GM18858 (cell line): Measurements from ENCODE around the gene EVA1C.
"Not testable (repeated sequence)": the region's sequence is repeated elsewhere in the genome, so short reads cannot be mapped to it uniquely, and the experiment has no call there.

Experiments used
- ATAC-seq: cut with Tn5 transposase; IDR thresholded peaks from one replicate; pipeline ENCODE4 v1.9.1; 2021; ENCODE audit not compliant: unreplicated experiment

The EVA1C gene

DNA sequence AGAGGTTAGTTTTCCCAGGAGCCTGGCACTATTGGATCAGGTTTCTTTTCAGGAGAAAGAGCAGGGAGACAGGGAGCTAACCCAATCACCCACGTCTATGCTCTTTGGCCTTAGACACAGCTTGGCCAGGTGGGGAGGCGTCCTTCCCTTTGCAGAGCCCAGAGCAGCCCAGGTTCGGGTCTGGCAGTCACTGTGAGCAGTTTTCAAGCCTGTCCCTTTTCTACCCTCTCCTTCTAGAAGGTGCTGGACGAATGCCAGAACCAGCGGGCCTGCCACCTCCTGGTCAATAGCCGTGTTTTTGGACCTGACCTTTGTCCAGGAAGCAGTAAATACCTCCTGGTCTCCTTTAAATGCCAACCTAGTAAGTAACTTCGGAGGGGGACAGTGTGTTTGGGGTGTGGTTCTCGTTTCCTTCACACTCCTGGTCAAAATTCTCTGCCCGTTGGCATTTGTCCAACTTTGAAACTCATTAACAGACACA, 44.9 kb downstream of the EVA1C start:
- ATAC-seq: no peak

DNA sequence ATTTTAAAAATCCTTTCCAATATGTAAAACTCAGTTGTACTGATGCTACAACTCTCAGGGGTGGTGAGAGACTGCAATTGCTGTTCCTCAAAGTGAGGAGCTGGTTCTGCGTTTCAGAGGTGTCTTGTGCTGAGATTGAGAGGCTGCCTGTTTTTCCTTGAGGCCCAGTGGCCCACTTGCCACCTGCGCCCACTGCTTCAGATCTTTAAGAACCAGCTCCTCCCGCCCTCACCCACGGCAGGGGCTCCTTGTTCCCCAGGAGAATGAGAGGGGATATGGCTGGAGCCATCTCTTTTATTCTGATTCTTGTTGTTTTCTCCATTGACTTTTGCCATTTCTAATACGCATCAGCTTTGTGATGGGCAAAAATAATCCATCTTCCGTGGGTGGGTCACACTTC, 45.5 kb downstream of the EVA1C start:
- ATAC-seq: no peak

DNA sequence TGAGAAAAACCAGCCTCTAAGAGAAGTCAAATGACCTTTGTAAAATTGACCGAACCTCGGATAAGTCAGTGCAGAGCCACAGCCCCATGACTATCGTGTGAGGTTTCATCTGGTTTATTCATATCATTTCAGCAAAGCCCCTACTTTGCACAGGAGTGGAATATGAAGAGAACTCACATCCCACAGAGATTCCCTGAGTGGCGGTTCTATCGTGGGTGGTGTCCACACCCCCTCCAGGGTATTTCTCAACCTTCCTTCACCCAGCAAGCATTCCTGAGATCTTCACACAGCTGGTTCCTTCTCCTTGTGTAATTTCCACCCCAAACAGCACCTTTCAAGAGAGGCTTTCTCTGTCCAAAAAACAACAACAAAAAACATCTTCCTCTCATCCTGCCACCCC, 47.5 kb downstream of the EVA1C start:
- ATAC-seq: no peak

DNA sequence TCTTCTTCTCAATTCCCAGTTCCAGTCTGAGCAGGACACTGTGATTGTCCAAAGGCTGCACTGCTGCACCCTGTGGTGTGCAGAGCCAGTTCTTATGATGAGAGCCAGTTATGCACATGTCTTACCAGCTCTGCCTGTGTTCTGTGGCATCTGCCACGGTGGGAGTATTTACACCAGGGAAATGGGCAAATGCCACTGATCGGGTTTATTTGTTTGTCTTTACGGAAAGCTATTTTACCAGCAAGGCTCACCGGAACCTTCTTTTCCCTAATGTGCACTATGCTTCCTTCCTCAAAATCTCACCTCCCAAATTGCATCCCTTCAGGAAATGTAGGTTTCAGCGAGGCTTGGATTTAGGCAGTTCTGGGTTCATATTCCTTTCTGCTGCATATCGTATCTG, 49.0 kb downstream of the EVA1C start:
- ATAC-seq: no peak

DNA sequence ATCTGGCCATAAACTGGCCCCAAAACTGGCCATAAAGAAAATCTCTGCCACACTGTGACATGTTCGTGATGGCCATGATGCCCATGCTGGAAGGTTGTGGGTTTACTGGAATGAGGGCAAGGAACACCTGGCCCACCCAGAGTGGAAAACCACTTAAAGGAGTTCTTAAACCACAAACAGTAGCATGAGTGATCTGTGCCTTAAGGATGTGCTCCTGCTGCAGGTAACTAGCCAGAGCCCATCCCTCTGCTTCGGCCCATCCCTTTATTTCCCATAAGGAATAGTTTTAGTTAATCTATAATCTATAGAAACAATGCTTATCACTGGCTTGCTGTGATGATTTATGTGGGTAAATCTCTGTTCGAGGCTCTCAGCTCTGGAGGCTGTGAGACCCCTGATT, 50.1 kb downstream of the EVA1C start:
- ATAC-seq: not testable (repeated sequence)

DNA sequence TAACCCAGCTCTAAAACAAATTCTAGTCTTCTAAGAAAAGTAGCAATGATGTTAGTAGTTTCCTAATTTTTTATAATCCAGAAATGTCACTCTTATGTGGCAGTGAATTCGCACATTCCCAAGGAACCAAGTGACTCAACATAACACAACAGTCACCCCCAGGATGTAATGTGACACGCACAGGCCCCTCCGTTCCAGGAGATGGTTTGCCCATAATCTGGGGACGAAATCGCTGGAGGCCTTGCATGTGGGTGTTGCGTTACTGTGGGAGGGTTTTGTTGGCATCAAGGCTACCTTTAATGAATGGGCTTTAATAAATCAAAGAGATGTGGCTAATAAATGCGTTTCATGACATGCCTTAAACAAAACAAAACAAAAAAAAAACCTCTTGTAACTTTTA, 50.9 kb downstream of the EVA1C start:
- ATAC-seq: no peak

DNA sequence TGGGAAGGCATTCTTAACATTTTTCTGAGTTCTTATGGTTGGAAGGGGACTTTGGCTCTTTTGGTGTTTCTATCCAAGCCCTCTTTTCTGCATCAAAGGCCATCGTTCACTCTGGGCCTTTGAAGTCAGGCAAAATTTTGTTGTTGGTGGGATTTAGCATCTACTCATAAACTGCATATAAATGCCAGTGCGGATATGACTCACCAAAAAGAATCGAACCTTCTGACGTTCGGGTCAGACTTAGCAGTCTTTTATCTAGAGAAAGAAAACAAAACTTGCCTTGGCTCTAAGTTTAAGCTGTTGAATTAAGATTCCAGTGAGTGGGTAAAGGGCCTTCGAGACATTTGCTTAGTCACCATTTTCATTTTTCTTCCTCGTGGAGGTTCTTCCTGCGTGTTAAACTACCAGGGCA, 51.4 kb downstream of the EVA1C start:
- no peak for ATAC-seq

DNA sequence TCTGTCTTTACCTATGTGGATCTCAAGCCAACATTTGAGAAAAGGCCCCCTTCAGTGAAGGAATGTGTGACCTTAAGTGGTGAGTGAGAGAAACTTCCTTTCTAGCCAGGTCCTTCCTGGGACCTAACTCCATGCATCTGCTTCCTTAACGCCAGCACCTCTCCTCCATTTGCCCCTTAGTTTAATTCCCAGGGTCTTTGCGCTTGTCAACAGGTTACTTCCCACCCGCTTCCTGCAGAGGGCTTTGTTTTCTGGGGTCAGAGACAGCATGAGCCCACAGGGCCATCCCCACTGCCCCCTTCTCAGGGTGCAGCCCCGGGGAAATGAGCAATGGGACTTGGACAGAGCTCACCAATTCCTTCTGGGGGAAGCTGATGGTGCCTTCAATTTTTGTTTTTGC, 54.8 kb downstream of the EVA1C start:
- no peak for ATAC-seq

DNA sequence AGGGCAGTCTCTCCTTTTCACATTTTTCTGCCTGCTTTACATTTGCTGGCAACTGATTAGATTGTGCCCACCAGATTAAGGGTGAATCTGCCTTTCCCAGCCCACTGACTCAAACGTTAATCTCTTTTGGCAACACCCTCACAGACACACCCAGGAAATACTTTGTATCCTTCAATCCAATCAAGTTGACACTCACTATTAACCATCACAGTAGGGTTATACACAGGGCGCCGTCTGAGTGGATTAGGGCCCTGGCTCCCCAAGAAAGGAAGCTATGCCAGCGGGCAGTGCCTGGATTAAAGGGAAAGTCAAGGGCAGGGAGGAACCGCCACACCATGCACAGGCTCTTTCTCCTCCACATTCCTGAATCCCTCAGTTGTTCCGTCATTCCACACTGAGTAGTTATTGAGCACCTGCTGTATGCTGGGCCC, 56.2 kb downstream of the EVA1C start:
- ATAC-seq: no peak

DNA sequence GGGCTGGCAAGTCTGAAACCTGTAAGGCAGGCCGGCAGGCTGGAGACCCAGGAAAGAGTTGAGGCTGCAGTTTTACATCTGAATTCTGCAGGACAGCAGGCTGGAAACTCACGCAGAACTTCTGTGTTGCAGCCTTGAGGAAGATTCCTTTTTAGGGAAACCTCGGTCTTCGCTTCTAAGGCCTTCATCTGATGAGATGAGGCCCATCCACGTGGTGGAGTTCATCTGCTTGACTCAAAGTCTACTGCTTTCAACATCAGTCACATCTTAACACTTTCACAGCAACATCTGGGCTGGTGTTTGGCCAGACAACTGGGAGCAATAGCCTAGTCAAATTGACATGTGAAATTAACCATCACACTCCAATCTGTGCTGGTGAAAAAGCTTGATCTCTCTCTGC, 57.1 kb downstream of the EVA1C start:
- ATAC-seq: no peak

DNA sequence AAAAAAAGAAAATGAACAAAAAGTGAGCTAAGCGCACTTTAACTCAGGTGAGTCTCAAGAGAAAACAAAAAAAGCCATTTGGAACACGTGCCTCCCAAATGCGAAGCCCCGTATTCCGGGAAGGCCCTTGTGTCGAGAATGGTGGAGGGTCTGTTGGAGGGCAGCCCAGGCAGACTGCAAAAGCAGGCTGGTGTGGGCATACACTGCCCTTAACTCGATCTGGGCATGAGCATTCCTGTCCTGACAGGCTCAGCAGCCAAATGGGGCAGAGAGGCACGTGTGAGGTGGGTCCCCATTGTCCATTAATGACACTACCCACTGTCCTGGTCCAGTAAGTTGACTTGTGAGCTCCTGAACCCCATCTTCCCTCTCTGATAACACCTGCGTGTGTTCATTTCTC, 57.7 kb downstream of the EVA1C start:
- ATAC-seq: no peak

DNA sequence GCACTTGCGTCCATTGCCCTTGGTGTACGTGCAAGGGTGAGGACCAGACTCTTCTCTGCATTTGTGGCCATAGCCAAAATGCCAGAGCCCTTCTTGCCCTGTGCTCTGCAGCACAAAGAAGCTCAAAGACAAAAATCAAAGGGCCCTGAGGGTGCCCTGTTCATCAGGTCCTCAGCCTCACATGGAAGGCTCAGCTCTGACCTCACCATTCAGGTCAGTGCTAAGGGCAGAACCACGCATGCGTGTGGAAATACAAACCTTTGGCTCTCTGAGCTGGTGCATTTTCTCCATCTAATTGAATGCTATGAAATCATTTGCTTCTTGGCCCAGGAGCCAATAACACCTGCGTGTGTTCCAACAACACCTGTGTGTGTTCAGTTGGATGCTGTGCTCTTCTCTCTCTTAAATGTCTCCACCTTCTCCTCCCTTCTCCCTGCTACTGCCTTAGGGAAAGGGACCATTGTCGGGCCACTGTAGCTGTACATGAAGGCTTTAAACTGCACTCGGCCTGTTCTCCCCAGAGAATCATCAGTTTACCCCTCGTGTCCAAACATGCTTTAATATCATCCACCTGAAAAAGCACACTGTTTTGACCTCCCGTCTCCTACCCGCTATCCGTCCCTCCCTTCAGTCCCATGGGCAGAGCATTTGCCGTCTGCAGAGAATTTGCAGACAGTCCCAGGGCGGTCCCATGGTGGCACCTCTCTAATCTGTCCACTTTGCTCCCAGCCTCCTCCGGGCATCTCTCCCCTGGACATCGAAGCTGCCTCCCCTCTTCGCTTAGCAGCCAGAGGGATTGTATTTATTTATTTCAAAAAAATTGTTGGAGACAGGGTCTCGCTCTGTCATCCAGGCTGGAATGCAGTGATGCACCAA, 60.6 kb downstream of the EVA1C start:
- ATAC-seq: no peak

DNA sequence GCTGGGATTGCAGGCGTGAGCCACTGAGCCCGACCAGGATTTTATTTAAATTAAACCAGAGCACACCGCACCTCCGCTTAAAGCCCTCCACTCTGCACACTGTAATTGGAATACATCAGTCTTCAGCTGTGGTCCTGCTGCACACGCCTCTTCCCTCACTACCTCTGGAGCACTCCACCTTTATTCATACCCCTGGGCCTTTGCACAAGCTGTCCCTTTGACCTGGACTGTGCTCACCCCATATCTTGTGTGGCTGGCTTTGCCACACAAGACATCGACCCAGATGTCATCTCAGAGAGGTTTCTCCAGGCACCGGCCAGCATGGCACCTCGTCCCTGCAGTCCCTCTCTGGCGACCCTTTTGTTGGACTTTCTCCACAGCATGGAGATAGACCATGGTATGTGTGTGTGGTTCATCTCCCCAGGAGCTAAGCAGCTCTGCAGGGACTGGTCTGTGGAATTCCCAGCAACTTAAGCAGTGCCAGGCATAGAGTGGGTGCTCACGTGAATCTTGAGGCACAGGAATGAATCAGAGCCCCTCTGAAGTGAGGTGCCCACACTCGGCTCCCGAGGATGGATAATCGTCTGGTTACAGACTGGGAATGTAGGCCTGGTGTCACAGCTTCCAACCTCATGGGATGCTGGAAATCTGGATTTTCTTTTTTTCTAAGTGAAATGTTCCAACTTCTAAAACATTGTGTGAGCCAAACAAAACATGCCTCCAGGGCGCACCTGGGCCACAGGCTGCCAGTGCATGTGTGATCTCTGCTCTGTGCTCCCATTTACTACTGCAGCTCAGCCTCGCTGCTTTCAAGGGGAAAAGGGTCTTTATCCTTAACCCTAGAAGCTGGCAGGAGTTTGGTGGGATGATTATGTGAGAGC, 61.9 kb downstream of the EVA1C start:
- ATAC-seq: no peak

DNA sequence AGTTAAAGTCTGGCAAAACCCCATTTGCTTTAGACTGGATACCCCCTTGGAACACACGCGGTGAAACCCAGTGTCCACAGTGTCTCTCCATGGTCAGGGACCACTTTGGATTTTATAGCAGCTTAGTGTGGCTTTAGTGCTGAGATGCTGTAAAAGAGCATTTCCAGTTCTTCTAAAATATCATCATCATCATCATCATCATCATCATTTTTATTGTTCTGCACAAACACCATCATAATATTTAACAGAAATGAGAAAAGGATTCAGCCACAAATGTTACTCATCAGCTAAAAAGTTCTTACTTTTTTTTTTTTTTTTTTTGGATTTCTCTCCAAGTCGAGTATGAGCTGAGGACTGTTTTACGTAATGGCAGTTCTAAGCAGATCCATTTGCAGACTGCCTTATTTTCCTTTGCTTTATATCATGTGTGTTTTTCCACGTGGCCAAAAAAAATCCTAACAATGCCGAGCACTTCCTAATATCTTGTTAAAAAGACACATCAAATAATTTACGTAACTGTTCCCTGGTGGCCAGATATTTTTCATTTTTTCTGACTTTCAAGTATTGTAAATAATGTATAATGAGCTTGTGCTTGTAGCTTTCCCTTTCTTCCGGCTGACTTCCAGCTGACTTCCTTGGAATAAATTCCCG, 62.8 kb downstream of the EVA1C start:
- ATAC-seq: no peak

DNA sequence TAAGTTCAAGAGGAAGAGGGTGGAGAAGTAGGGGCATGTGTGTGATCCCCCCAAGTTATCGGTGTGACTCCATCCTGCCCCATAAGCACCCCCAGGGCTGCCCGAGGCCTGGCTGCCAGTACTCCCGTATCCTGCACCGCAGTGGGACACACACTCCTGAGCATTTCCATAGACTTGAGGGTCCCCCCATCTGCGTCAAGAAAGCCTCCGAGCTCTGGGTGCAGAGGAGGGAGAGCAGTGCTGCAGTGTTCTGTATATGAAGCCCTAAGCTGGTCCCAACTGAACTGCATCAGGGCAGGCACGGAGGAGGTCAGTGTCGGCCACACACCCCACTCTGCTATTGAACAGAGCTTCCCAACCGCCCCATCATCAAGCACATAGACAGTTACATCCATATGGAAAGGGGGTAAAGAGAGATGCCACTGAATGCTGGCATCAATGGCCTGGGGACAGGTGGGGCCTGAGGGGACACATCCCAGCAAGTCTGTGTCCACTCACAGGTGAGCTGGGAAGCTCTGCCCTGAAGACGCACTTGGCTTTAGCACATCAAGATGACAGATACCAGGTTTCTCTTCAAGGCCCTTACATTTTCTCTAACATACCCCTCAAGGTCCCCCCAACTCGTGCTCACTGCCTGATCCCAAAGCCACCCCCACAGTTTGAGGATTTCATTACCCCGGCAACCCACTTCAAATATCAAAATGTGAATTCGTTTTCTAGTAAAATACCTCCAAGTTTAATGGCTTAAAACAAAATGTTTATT, 64.3 kb downstream of the EVA1C start:
- ATAC-seq: no peak

DNA sequence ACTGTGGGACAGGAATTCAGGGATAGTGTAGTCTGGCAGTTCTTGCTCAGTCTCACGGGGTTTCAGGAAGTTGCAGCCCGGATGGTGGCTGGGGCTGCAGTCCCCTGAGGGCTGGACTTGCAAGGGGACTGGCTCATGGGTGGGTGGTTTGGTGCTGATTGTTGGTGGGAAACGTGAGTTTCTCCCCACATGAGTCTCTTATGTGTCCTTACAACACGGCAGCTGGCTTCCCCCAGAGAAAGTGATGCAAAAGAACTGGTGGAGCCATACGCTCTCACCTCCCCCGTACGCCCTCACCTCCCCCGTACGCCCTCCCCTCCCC, 64.9 kb downstream of the EVA1C start:
- ATAC-seq: no peak

DNA sequence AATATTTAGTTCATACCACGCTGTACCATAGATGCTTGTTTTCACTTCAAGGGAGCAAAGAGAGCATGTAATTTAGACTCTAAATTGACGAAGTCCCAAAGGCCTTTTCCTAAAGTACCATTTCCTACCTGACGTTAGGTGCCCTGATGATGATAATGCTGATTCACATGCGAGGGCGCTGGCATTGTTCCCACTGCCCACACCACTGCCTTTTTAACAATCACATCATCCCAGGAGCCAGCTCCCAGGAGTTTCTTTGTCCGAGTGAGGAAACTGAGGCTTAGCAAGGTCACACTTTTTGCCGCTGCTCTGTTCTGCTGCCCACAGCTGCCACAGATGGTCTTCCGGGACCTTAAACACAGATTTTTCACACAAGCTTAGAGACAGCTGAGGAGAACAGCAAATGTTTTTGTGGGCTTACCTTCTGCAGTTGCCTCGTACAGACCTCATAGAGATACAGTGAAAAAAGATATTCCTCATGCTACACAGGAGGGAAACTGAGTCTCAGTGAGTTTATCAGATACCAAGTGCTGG, 69.4 kb downstream of the EVA1C start:
- ATAC-seq: no peak

DNA sequence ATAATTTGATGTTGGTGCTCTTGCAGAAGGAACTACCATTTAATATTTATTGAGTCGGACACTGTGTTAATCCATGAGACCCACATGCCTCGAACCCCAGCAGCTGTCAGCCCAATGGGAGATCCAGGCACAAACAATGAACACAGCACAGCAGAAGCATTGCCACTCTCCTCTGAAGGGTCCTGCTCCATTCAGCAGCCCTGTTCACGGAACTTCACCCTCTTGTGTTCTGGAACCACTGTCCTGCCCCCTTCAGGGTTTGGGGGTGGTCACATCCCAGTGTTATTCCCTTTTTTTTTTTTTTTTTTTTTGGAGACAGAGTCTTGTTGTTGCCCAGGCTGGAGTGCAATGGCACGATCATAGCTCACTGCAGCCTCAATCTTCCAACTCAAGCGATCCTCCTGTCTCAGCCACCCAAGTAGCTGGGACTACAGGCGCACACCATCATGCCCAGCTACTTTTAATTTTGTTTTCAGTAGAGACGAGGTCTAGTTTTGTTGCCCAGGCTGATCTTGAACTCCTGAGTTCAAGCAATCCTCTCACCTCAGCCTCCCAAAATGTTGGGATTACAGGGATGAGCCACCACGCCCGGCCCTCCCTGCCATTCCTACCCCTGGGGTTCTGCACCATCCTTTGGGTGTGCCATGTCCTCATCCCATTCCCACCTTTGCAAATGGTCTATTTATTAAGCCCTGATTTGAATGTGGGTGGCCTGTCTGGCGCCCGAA, 70.2 kb downstream of the EVA1C start:
- ATAC-seq: no peak

DNA sequence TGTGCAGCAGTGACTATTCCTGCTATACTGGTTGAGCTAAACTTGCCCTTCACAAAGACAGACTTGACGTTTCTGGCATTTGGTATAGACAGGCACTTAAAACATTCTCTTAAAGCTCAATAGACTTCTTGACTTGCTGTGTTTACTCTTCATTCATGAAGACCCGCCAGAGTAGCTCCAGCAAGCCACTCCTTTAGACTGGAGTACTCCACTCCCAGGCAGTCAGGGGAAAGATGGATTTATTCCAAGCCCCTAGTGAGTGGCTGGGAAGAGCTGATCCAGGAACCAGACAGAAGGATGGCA, 70.7 kb downstream of the EVA1C start:
- ATAC-seq: no peak

DNA sequence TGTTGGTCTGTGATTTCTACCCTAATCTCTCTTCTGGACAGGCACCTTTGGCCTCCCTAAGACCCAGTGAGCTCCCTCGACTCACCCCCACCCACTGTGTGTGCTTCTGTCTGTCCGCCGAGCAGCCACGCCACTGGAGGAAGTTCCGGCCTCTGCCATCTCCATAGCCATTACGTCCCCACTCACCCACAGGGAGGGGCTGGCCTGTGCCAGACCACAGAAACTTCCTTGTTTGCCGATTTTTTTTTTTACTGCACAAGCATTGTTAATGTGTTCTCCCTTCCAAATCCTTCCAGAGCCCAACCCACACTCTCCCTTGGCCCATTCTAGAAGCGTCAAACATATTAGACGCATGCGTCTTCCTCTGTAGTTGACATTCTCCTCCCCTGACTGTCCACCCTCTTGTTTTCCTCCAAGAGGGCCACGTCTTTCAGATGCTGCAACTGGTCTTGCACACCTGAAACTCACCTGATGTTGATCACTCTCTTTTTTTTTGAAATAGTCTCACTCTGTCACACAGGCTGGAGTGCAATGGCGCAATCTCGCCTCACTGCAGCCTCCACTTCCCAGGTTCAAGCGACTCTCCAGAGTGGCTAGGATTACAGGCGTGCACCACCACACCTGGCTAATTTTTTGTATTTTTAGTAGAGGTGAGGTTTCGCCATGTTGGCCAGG, 72.3 kb downstream of the EVA1C start:
- no peak for ATAC-seq
